HG03196 (cell line): Measurements from ENCODE around the gene PRUNE2.
"Not testable (repeated sequence)": the region's sequence is repeated elsewhere in the genome, so short reads cannot be mapped to it uniquely, and the experiment has no call there.

Experiments used
- ATAC-seq: cut with Tn5 transposase; IDR thresholded peaks from one replicate; pipeline ENCODE4 v1.9.1; 2021; ENCODE audit not compliant: unreplicated experiment

PRUNE2 gene

DNA sequence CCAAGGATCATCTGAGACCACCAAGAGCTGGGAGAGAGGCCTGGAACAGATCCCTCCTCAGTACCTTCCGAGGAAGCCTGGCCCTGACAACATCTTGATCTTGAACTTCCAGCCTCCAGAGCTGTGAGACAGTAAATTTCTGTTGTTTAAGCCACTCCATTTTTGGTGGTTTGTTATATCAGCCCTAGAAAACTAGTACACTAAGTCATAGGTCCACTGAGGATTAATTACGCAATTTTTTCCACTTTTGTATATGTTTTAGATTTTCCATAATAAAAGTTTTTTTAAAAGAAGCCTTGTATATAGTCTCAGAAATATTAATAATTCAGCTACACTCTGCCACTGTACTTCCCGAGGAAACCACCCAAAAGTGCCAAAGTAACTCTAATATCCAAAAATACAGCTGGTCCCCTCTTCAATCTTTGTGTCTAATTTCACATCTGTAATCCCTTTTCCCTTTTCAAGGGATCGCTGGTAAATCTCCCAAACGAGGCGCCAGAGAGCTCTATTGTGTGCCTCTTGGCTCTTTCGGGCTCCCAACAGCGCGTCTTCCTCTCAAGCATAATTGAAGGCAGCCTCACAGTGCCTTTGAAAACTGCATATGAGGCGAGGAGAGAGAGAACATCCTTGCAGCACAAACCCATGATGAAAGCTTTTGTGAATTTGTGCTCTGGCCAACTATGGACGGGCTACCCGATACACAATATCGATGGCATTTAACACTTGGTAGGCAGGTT lies 32.7 kb downstream of the PRUNE2 start:
- no peak for ATAC-seq

DNA sequence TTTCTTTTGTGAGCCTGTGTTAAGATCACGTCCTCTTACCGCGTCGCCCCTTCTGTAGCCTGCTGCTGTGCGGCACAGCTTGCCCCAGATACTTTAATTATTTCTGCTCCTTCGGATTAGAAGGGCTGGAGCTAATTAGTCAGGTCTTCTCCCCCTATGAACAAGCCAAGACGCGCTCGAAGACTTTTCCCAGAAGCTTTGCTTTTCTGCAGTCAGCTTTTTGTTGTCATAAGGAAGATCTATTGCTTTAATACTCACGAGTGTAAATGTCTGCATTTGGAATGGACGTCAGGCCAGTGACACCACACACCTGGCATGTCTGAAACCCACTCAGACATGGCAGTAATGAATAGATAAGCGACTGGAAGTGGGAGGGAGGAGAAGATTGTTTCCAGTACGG lies 37.0 kb downstream of the PRUNE2 start:
- ATAC-seq: no peak

DNA sequence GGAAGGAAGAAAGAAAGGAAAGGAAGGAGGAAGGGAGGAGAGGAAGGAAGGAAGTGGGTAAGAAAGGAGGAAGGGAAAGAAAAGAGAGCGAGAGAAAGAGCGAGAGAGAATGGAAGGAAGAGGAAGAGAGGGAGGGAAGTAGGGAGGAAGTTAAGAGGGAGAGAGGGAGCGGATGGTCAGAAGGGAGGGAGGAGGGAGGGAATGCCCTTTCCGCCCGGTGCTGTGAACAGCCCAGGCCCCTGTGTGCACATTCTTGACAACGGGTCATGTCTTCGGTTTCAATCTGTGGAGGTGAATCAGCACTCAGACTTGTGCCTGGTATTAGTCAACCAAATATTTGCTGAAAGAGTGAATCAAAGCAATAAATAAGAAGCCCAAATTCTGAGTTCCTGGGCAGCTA lies 39.2 kb downstream of the PRUNE2 start:
- no peak for ATAC-seq

DNA sequence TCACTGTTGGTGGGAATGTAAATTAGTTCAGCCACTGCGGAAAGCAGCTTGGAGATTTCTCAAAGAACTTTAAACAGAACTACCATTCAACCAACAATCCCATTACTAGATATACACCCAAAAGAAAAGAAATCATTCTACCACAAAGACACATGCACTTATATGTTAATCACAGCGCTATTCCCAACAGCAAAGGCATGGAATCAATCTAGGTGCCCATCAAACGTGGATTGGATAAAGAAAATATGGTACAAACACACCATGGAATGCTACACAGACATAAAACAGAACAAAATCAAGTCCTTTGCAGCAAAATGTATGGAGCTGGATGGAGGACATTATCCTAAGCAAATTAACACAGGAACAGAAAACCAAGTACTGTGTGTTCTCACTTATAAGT lies 42.1 kb downstream of the PRUNE2 start:
- no peak for ATAC-seq

DNA sequence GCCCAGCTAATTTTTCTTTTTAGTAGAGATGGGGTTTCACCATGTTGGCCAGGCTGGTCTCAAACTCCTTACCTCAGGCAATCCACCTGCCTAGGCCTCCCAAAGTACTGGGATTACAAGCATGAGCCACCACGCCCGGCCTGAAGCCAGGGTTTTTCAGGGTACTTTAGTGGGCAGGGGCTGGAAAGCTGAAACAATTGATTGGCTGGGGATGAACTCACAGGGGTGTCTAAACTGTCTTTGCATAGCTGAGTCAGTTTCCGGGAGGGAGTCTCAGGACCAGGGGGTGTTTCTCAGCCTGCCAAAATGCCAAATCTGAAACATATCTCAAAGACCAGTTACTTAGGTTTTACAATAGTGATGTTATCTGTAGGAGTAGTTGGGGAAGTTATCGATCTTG lies 46.1 kb downstream of the PRUNE2 start:
- no peak for ATAC-seq

DNA sequence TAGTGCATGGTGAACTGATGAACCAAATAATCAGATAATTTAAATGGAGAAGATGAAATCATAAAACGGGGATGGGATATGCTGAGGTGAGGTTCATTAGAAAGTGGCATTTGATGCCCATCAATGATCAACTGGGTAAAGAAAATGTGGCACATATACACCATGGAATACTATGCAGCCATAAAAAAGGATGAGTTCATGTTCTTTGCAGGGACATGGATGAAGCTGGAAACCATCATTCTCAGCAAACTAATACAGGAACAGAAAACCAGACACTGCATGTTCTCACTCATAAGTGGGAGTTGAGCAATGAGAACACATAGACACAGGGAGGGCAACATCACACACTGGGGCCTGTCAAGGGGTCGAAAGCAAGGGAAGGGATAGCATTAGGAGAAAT lies 47.7 kb downstream of the PRUNE2 start:
- not testable (repeated sequence) for ATAC-seq

DNA sequence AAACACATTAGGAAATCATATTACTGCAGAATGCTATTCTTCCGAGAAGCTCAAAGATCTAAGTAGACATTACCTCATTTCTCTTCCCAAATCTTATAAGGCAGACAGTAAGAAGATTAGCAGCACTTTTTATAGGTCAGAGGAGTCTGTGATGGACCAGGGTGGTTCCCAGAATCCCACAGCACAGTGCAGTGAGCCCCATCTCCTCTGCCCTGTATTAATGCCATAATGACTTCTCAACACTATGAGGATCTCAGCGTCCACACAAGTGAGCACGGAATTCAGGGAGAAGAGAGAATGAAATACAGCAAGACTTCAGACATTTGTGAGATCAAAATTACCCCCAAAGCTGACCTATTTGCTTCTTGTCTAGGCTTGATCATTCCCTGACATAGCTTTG lies 49.9 kb downstream of the PRUNE2 start:
- ATAC-seq: no peak

DNA sequence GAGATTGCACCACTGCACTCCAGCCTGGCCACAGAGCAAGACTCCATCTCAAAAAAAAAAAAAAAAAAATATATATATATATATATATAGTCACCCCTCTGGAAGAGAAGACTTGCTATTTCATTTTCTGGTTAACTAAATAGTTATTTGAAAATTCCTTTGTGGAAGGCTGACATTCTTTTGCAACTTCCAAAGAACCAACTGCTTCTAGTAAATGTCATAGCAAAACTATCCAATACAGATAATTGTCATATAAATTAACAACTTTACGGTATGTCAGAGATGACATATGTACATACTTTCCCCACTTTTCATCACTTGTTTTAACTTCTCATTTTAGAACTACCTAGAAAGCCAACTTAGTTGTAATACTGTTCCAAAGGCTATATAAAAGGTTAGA lies 50.9 kb downstream of the PRUNE2 start:
- no peak for ATAC-seq

DNA sequence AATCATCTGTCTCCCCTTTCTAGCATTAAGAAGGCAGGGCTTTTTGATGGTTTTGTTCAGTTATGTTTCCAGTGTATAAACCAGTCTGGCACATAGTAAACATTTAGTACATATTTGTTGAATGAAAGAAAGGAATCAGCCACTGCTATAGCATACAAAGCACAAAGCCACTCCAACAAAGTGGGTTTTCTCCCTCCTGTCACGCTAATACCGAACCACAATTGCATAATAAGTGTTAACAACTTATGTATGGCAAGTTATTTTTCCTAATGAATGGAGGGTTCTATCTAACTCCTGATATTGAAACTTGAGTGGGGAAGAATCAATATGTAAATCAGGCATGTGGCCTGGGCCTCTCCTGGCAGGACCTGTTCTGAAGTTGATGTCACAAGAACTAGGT lies 53.9 kb downstream of the PRUNE2 start:
- no peak for ATAC-seq

DNA sequence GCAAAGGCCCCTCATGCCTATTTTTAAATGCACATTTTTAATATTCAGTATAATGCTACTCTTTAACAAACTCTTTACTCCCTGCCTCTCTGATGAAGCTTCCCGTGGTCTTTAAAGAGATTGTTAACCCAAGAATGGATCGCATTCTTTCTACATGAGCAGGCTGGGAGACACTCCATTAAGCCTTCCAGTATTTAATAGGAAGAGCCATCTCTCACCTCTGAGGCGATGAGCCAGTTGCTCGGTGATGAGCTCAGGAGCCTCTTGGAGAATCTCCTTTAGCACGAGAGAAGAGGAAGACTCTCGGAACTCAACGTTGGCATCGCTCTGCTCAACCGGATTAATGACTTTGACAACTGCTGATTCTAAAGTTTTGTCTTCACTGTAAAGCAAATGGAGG lies 59.6 kb downstream of the PRUNE2 start:
- ATAC-seq: no peak

DNA sequence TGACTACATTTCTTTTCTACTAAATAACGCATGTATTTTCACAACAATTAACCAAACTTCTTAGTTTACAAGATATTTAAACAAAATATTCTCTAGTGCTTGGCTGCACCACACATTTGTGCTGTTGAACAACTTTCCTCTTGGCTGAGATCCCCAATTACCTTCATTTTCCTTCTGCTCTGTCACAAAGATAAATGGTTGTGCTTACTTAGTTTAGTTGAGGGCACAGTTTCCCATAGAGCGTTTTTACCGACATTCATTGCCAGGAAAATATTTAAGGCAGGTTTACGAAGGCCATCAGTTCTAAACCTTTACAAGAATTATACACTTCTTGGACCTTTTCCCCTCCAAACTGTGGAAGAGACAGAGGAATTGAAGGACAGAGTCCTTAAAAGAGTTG lies 60.7 kb downstream of the PRUNE2 start:
- no peak for ATAC-seq

DNA sequence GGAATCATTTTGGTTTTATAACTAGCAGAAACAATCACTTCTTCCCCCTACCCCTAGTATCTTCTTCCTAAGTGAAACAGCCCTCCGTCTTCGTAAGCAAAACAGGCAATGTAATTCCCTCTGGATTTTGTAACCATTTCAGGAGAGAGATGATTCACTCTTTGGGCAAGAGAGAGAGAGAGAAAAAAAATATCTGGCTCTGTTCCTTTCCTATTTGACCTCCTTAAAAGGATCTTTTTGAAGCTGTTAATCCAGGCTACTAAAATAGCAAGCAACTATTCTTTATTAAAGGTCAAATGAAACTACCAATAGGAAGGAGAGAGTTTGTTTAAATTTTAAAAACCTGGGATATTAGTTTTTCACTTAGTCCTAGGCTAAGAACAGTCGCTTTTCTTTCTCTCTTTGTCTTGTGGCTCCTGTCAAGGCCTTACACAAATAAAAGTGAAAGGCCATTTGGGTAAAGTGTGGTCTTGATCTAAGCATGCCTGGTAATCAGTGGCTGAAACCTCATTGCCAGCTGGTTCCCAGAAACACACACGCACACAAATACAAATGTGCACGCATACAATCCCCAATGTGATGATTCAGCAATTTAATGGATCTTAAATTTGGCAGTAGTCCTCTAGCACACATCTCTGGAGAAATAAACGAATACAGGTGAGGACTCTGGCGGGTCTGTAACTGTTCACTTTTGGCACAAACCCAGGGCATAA lies 70.2 kb downstream of the PRUNE2 start:
- ATAC-seq: no peak

DNA sequence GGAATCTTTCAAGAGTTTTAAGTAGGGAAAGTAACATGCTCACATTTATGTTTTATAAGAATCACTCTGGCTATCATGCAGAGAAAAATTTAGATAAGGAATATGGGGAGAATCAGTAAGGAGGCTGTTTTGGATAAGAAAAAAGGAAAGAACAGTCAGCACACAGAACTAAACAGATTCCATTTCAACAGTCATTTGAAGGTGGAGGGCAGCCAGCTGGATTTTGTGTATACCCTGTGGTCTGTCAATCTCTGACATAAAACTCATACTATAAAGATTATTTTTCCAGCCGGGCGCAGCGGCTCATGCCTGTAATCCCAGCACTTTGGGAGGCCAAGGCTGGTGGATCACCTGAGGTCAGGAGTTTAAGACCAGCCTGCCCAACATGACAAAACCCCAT lies 77.5 kb downstream of the PRUNE2 start:
- no peak for ATAC-seq

DNA sequence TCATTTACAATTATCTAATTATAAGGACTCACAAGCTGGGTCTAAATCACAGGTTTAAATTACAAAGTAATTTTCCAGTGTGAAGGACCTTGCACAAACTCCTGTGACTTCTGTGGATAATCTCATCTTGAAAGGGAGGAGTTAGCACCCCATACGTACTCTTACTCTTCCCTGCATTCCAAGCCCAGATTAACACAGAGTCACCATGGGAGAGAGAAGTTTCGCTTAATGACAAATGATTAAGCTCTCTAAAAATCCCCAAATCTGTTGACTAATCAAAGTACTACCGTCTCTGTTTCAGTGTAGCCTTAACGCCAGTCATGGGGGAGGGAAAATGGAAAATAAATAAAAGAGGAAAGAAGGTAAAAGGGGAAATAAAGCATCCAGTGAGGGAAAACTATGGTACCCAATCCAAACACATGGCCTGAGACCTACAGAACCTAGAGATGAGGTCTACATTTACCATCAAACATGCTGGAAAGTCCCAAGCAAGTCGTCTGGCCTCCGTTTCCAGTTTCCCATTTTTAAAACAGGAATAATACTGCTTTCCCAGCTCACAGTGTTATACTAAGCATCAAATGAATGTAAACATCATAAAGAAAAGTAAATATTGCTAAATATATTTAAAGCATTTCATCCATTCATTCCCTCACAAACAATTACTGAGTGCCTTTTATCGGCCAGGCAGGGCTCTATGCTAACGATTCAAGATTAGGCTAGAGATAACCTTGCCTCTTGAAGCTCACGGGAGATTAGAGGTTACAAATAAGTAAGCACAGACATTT lies 78.4 kb downstream of the PRUNE2 start:
- ATAC-seq: no peak

DNA sequence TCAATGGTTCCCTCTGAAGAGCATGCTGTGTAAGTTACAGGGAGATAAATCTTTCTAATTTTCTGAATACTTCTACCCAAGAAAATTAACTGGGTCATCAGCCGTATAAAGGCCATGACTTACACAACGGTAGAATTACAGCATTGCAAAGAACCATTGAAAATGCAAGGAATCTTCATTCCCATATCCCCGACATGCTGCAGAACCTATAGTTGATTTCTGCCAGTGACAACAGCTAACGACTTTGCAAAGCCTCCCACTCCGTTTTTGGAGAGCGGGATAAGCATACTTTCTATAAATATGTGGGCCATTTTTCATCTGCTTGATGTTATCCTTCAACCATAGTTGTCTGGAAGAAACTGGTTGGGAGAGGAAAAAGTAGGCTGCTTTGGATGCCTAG lies 85.5 kb downstream of the PRUNE2 start:
- no peak for ATAC-seq

DNA sequence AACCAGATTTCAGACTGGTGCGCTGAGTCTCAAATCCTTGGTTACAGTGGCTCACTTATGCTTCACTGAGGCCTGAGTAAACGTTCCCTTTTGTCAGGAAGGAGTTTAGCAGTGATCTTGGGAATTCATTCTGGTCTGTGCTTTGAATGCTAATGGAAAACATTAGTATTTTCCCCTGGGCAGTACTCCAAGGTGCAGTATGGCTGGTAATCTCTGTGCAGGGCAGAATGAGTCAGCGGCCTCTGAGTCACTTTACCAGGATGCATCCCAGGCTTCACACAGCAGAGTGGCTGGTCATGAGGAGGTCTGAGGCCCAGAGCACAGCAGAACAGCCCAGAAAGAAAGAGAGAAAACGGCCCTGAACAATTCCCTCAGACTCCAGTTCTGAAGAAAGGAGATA lies 87.6 kb downstream of the PRUNE2 start:
- no peak for ATAC-seq

DNA sequence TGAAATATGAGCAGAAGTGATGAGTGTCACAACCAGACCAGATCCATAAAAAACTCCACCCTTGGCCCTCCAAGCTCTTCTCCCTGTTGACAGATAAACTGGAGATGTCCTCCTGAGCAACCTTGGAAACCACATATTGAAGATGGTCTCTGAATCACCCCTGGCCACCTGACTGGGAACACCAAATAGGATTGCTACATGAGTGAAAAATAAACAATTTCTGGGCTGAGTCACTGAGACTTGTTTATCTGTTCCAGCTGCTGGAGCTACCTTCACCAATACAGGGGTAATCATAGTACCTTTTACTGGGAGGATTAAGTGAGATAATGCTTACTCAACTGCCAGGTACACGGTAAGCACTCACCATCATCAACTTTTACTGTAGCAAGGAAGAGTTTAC lies 88.4 kb downstream of the PRUNE2 start:
- no peak for ATAC-seq

DNA sequence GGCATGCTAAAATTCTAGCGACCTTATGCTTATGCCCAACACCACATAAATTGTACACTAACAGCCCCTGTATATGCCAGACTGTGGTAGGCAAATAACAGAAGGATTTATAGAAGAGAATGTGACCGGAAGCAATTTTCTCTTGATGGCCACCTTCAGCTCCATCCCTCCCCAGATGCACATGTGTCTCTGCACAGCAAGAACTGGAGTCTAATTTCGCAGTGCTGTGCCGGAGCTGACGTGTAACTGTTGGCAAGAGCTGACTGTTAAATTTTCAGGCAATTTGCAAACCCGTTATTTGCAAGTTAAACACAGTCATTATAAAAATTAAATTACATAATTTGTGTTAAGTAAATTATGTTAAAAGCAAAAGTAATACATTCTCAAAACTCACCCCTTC lies 93.3 kb downstream of the PRUNE2 start:
- ATAC-seq: no peak

DNA sequence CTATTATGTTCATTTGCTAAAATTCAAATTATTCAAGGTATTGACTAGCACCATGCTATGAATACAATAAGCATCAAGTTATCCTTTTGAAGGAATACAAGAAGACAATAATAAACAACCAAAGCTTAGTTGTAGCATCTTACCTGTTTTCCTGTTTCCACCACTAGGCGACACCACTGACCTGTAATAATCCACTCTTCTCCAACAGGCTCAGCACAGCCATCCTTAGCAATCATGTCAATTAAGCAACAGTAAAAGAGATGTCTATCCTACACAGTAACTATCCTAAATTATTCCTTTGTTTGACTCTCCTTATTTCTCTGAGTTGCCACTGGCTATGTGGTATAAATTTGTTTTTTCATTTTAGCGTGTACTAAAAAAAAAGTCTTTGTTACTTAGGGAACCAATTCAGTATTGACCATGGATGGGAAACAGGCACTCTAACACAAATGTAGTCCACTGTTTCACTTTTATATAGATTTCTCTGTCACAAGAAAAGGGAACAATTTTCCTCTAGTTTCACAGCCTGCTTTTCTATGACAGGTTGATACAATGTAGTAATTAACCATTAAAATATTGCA lies 95.4 kb downstream of the PRUNE2 start:
- ATAC-seq: peak; percentile 74

DNA sequence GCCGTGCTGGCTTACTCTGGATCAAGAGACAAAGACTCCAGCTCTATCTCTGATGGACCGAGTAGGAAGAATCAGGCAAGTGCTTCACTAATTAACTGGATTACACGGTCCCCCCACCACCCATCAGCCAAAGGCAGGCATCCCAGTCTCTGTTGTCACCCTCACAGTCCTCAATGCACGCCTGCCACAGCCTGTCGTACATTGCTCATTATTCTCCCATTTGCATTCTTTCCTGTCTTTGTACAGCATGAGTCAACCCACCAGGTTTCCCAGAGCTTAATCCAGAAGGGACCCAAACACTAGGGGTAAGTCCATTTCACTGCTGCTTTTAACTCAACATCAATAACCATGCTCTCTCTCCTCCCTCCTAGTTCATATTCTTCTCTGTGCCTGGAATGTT lies 97.3 kb downstream of the PRUNE2 start:
- no peak for ATAC-seq

DNA sequence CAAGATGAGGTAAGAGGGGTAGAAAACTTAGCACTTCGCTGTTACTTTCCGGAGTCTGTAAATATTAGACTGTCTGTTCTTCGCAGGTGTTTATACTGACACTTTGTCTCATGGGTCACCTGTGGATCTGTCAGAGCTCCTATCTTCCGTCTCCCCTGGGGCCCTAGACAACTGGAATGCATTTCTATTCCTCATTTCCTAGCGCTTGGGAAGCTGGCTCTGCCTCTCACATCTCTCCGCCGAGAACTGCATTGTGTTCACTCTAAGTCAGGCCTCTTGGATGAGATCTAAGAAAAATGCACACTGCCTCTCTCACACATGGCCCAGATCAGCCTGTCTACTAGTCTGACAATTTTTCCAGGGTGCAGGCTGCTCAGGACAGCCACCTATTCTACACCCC lies 102.2 kb downstream of the PRUNE2 start:
- ATAC-seq: no peak

DNA sequence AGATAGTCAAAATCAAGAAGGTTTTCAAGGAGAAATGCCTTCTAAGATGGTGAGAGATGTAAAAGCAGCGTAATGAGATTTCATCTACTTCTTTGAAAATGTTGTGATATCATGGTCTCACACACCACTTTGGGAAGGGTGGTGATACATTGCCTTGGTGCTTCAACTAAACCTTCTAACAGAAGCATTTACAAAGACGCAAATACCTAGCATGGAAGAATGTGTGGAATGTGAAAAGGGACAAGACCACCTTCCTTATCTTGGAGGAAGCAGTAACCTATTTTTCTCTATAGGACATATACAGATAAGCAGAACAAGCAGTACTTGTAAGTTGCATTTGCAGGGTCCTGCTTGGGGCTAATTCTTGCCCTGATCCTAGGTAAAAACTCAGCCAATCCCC lies 102.8 kb downstream of the PRUNE2 start:
- ATAC-seq: no peak
